ENCODE results near the gene RIPPLY2. TPM values are rescaled to one million over a fixed set of nuclear protein-coding genes. Genes with fewer than 3 reads are reported as not detected.

Gene RIPPLY2
- total RNA-seq, 1 donor from 2014 or later, result not detected

- Histone ChIP-seq H3K4me3 (no peak overlapping the region), H3K27me3 (no peaks in the 10 kb centered on the region), H3K4me1 (peaks cover 5% of the 10 kb centered on the region), H3K27ac (no peak overlapping the region), H3K9me3 (no peaks in the 10 kb centered on the region), H3K36me3 (no peaks in the 10 kb centered on the region)
- intact Hi-C loops (cut with DNase I), result loop anchor here (5.0 kb wide), 1 partner anchor 339 kb away; no protein-coding TSS in a partner anchor
- DNase-seq (ENCODE audit: extremely low spot score in 2 of 2), result no peak
- no peak for TF ChIP-seq POLR2A (IDR thresholded peaks at IDR 0.05)
- TF ChIP-seq CTCF (IDR thresholded peaks at IDR 0.05), result no peak
- no peak for TF ChIP-seq POLR2AphosphoS5 (IDR thresholded peaks at IDR 0.05; ENCODE audit: insufficient read depth in 1 of 2, low read depth in 1 of 2)
These were observed 30.1 kb downstream of the RIPPLY2 start for GRCh38 chr6:83883240-83883639.

GRCh38 chr6:83884523-83884922 is 31.4 kb downstream of the RIPPLY2 start:
- intact Hi-C loops (cut with DNase I), result loop anchor here (5.0 kb wide), 1 partner anchor 338 kb away; no protein-coding TSS in a partner anchor

DNA sequence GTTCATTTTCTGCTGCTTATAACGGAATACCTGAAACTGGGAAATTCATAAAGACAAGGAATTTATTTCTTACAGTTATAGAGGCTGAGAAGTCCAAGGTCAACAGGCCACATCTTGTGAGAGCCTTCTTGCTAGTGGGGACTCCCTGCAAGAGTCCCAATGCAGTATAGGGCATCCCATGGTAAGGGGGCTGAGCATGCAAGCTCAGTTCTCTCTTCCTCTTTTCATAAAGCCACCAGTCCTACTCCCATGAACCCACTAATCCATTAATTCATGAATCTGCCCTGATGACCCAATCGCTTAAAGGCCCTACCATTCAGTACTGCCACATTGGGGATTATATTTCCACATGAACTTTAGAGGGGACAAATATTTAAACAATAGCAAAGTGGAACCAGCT is 32.8 kb downstream of the RIPPLY2 start:
- intact Hi-C loops (cut with DNase I), result no loop called here
- Histone ChIP-seq H3K4me1 (peaks cover 5% of the 10 kb centered on the region), H3K27ac (no peak overlapping the region), H3K27me3 (no peaks in the 10 kb centered on the region), H3K36me3 (no peaks in the 10 kb centered on the region), H3K9me3 (no peaks in the 10 kb centered on the region), H3K4me3 (no peak overlapping the region)
- DNase-seq (ENCODE audit: extremely low spot score in 2 of 2), result no peak
- TF ChIP-seq POLR2AphosphoS5 (IDR thresholded peaks at IDR 0.05; ENCODE audit: insufficient read depth in 1 of 2, low read depth in 1 of 2), result no peak
- no peak for TF ChIP-seq CTCF (IDR thresholded peaks at IDR 0.05)
- no peak for TF ChIP-seq POLR2A (IDR thresholded peaks at IDR 0.05)

More at GRCh38 chr6:83884523-83884922, 31.4 kb downstream of the RIPPLY2 start:
- no peak for DNase-seq (ENCODE audit: extremely low spot score in 2 of 2)
- Histone ChIP-seq H3K27me3 (no peaks in the 10 kb centered on the region), H3K4me1 (peaks cover 5% of the 10 kb centered on the region), H3K9me3 (no peaks in the 10 kb centered on the region), H3K4me3 (no peak overlapping the region), H3K27ac (no peak overlapping the region), H3K36me3 (no peaks in the 10 kb centered on the region)
- TF ChIP-seq POLR2A (IDR thresholded peaks at IDR 0.05) (no peak), CTCF (IDR thresholded peaks at IDR 0.05) (peak in 2 of 3 experiments; percentile 55 to 70)

DNA sequence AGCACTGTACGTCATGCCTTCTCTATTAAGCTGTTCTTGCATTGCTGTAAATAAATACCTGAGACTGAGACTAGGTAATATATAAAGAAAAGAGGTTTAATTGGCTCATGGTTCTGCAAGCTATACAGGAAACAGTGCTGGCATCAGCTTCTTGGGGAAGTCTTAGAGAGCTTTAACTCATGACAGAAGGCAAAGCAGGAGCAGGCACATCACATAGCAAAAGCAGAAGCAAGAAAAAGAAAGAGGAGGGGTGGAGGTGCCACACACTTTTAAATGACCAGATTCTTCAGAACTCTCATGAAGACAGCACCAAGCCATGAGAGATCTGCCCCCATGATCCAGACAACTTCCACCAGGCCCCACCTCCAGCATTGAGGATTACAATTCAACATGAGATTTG is 36.5 kb downstream of the RIPPLY2 start:
- Histone ChIP-seq H3K9me3 (no peaks in the 10 kb centered on the region), H3K27me3 (no peaks in the 10 kb centered on the region), H3K4me3 (no peak overlapping the region), H3K36me3 (no peaks in the 10 kb centered on the region), H3K4me1 (peaks cover 2% of the 10 kb centered on the region), H3K27ac (no peak overlapping the region)
- intact Hi-C loops (cut with DNase I), result no loop called here
- TF ChIP-seq CTCF (IDR thresholded peaks at IDR 0.05), result no peak
- TF ChIP-seq POLR2A (IDR thresholded peaks at IDR 0.05), result no peak
- no peak for TF ChIP-seq POLR2AphosphoS5 (IDR thresholded peaks at IDR 0.05; ENCODE audit: insufficient read depth in 1 of 2, low read depth in 1 of 2)
- DNase-seq (ENCODE audit: extremely low spot score in 2 of 2), result no peak

DNA sequence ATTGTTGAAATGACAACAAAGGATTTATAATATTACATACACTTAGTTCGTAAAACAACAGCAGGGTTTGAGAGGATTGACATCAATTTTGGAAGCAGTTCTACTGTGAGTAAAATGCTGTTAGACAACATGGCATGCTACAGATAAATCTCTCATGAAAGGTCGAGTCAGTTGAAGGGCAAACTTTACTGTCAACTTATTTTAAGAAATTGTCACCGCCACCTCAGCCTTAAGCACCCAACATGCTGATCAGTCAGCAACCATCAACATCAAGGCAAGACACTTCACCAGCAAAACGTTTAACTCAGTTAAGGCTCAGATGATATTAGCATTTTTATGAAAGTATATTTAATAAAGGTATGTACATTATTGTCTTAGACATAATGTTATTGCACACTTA is 37.4 kb downstream of the RIPPLY2 start:
- no peak overlapping the region for H3K27ac ChIP-seq

More for the DNA sequence above, 37.4 kb downstream of the RIPPLY2 start:
- H3K4me3 ChIP-seq, result no peak overlapping the region
- no peaks in the 10 kb centered on the region for H3K27me3 ChIP-seq
- intact Hi-C loops (cut with DNase I), result no loop called here
- H3K9me3 ChIP-seq, result no peaks in the 10 kb centered on the region
- no peaks in the 10 kb centered on the region for H3K36me3 ChIP-seq
- DNase-seq (ENCODE audit: extremely low spot score in 2 of 2), result no peak
- TF ChIP-seq CTCF (IDR thresholded peaks at IDR 0.05) (no peak), POLR2A (IDR thresholded peaks at IDR 0.05) (no peak), POLR2AphosphoS5 (IDR thresholded peaks at IDR 0.05; ENCODE audit: insufficient read depth in 1 of 2, low read depth in 1 of 2) (no peak)
- no peaks in the 10 kb centered on the region for H3K4me1 ChIP-seq
